Fibroblast of the conjunctiva (primary cell): ENCODE results near the gene TRAPPC13.

Source experiments
- DNase-seq: peaks from one replicate; pipeline ENCODE4 v3.0.0-alpha.2; 2010; ENCODE audit warnings: low read depth

TRAPPC13 gene

DNA sequence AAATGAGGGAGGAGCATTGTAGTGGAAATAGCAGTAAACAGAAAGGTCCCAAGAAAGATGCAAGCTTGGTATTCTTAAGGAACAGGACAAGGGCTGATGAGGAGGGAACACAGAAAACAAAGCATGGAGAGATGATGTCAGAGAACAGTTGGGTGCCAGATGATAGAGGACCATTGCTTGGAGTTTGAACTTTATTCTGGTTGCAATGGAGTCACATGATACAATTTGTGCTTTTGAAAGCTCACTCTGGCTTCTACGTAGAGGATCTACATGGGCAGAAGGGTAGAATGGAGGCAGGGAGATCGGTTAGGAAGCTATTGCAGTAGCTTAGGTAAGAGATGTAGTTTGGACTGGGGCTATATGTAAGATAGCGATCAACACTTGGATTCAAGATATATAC is 57.3 kb downstream of the TRAPPC13 start:
- no peak for DNase-seq

DNA sequence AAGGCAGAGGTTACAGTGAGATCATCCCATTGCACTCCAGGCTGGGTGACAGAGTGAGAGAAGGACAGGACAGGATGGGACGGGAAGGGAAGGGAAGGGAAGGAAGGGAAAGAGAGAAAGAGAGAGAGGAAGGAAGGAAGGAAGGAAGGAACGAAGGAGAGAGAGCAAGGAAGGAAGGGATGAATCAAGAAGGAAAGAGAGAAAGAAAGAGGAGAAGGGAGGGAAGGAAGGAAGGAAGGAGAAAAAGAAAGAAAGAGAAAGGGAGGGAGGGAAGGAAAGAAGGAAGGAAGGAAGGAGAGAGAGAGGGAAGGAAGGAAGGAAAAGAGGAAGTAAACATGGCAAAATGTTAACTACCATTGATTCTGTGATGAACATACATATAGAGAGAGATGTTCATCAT is 68.3 kb downstream of the TRAPPC13 start:
- no peak for DNase-seq

DNA sequence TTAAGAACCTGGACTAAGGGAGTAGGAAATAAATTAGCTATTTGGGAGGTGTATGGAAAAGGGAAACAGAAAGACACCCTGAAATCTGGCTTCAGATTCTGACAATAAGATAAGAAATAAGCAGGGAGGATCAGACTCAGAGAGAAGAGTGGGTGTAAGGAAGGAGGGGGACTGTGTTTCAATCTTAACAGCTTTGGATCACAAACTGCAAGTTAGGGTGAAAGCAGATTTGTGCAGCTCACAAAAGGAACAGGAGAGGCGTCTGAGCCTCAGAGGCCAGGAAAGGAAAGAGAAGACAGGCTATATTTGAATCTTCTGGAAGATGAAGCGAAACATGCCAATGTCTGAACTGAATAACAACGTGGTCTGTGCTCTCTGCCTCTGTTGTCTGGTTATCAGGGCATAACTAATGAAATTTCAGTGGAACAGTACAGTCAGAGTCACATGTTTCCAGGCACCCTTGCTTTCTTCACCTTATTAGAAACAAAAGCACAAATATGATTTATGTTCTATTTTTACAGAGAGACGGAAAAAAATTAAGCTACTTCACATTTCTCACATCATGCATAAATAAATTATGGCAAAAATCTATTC is 70.4 kb downstream of the TRAPPC13 start:
- DNase-seq = no peak

DNA sequence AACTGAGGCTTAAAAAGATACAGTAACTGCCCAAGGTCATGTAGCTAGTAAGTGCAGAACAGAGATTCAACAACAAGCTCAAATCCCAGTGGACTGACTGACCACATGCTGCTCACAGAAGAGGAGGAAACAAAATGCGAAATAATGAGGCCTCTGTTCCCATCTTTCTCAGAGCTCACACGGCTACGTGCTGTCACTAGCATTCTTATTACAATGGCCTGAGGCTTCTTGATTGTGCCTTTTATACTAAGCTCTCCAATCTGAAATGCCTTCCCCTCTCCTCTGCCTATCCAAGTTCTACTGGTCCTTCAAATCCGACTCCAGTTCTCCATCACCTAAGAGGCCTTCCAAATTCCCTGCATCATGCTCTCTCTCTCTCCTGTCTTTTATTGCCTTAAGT is 71.1 kb downstream of the TRAPPC13 start:
- no peak for DNase-seq

DNA sequence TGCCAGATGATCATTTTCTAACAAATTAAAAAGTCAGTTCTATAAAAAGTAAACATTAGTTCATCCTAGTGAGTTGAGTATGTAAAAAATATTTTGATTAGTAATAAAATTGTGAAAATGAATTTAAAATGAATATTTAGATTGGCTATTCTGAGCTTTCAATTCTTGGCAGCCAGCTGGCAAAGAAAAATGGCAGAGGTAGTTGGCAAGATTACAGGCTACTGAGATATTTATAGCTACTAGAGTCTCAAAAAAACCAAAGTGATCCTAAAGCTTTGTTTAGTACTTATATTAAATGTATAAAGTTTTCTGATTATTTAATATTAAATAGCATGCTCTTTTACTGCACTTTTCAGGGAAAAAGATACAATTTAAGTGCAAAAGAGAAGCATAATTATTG is 72.1 kb downstream of the TRAPPC13 start:
- no peak for DNase-seq

DNA sequence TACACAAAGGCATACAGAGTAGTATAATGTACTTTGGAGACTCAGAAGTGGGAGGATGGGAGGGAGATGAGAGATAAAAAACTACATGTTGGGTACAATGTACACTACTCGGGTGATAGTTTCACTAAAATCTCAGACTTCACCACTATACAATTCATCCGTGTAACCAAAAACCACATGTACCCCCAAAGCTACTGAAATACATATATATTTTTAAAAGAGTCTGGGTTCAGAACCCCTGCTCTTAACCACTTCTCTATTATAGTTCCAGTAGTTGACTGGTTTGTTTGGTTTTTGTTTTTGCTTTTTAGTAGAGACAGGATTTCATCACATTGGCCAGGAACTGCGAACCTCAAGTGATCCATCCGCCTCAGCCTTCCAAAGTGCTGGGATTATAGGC is 74.5 kb downstream of the TRAPPC13 start:
- DNase-seq = no peak

DNA sequence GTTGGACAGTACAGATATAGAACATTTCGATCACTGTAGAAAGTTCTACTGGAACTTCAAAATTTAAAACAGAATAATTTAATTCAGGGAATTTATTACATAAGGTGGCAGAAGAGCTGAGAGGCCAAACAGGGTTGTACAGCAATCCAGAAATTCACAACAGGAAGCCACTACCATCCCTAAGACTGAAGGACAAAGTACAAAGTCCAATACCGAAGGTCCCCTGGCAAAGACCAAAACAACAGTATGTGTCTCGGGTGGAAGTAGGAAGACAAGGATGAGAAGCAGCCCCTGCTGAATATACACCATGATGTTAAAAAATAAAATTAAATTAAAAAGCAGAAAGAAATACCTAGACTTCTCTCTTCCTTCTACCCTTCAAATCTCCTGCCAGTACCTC is 77.2 kb downstream of the TRAPPC13 start:
- no peak for DNase-seq

DNA sequence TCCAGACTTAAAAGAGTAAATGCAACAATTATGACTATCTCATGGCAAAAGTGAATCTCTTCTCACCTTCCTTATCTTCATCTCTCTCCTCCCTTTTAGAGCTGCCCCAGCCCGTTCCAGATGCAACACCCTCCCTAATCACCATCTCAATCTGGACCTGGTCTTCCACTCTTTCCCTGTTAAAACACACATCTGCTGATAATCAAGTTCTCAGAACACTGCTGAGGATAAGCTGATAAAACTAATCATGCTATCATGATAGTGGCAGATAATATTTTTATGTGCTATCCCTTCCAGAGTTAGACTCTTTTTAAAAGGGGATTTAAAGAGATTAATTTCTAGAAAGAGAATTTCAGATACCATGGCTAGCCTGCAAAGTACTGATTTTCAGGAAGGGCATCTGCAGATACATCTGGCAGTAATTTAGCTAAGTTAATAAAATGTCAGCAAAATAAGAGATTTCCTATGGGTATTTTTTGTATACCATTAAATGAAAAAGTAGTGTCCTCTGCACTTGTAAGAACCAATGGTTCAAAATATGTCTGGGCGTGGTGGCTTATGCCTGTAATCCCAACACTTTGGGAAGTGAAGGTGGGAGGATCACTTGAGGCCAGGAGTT is 79.9 kb downstream of the TRAPPC13 start:
- DNase-seq = no peak

DNA sequence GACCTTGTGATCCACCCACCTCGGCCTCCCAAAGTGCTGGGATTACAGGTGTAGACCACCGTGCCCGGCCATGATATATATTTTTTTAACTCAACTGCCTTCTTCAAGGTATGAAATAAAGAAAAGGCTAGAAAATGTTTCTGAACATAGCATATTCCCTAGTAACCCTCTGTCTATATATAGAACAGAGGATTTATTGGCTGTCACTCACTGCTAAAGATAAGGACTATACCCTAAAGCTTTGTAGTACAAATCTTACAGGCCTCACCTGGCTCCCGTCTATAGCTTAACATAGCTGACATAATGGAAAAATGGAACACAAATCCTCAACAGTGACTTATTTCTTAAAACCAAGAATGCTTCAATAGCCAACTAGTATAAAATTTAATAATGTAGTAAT is 82.8 kb downstream of the TRAPPC13 start:
- DNase-seq = no peak

DNA sequence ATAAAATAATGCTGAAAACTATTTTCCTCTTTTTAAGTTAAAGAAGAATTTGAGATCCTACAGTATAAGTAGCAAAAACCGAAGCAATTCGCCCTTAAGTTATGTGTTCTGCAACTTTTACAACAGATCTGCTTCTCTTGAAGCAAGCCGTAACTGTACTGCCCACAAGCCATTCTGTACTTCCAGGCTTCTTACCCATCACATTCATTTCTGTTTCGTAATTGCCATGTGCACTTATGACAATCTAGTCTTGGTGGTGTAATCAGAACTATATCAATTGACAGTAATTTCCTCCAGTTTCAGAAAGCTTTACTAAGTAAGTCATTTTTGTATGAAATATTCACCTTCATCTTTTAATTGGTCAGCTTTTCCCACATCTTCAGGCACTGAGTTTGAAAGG is 83.3 kb downstream of the TRAPPC13 start:
- no peak for DNase-seq
